ENCODE measurements around the gene NXT1.

Gene NXT1

DNA sequence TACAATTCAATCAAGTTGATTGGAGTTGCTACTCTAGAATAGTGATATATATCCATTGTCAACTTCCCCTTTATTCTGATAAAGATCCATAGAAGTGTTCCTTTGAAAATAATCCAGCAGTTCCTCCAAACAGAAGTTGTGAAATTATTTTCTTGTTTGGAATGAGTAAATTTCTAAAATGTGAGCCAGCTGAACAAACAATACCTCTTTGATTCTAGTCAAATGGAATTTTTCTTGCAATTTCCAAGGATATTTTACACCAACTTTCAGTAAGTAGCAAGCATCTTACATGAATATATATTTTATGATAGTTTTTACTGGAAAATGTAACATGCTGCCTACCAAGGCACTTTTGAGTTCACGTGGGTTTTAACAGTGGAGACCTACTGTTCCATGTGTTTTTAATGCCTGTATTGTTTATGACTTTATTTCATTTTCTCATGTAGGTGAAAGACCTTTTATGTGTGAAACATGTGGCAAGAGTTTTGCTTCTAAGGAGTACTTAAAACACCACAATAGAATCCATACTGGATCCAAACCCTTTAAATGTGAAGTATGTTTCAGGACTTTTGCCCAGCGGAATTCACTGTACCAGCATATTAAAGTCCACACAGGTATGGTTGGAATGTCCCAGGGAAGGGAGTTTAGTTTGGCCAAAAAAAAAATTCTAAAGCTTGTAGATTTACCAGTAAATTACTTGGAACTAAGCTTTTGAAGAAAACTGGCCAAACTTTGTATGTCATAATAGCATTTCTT lies 17.9 kb downstream of the NXT1 start:
- no peak for TF ChIP-seq CSRNP3 (CRISPR knock-in tag; IDR thresholded peaks at IDR 0.05)
- no peak for TF ChIP-seq PPARA (CRISPR knock-in tag; IDR thresholded peaks at IDR 0.05; ENCODE audit: borderline replicate concordance)
- TF ChIP-seq OSR1 (CRISPR knock-in tag; IDR thresholded peaks at IDR 0.05), result no peak
- TF ChIP-seq ZNF70 (CRISPR knock-in tag; IDR thresholded peaks at IDR 0.05), result no peak
- TF ChIP-seq SNAI2 (CRISPR knock-in tag; IDR thresholded peaks at IDR 0.05), result no peak
- TF ChIP-seq TCF4 (CRISPR knock-in tag; IDR thresholded peaks at IDR 0.05; ENCODE audit: borderline replicate concordance), result no peak
- no peak for TF ChIP-seq RARB (CRISPR knock-in tag; IDR thresholded peaks at IDR 0.05)
- no peak for TF ChIP-seq PATZ1 (CRISPR knock-in tag; IDR thresholded peaks at IDR 0.05; ENCODE audit: borderline replicate concordance)
- TF ChIP-seq BACH2 (CRISPR knock-in tag; IDR thresholded peaks at IDR 0.05; ENCODE audit: borderline replicate concordance), result no peak
- no peak for TF ChIP-seq CSDC2 (CRISPR knock-in tag; IDR thresholded peaks at IDR 0.05)
- no peak for TF ChIP-seq ISL1 (CRISPR knock-in tag; IDR thresholded peaks at IDR 0.05)
- TF ChIP-seq ZC3H10 (CRISPR knock-in tag; IDR thresholded peaks at IDR 0.05), result no peak
- TF ChIP-seq TSHZ2 (CRISPR knock-in tag; IDR thresholded peaks at IDR 0.05), result no peak
- TF ChIP-seq TOX (CRISPR knock-in tag; IDR thresholded peaks at IDR 0.05; ENCODE audit: borderline replicate concordance), result no peak
- TF ChIP-seq, protein P1, sequence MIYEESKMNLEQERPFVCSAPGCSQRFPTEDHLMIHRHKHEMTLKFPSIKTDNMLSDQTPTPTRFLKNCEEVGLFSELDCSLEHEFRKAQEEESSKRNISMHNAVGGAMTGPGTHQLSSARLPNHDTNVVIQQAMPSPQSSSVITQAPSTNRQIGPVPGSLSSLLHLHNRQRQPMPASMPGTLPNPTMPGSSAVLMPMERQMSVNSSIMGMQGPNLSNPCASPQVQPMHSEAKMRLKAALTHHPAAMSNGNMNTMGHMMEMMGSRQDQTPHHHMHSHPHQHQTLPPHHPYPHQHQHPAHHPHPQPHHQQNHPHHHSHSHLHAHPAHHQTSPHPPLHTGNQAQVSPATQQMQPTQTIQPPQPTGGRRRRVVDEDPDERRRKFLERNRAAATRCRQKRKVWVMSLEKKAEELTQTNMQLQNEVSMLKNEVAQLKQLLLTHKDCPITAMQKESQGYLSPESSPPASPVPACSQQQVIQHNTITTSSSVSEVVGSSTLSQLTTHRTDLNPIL (CRISPR knock-in tag; IDR thresholded peaks at IDR 0.05; ENCODE audit: low read depth), result no peak
- no peak for TF ChIP-seq ZNF8 (CRISPR knock-in tag; IDR thresholded peaks at IDR 0.05)
- no peak for TF ChIP-seq GLIS3 (CRISPR knock-in tag; IDR thresholded peaks at IDR 0.05)
- TF ChIP-seq ZFP30 (CRISPR knock-in tag; IDR thresholded peaks at IDR 0.05), result no peak
- TF ChIP-seq ARNTL (CRISPR knock-in tag; IDR thresholded peaks at IDR 0.05; ENCODE audit: borderline replicate concordance, low read depth), result no peak
- ATAC-seq, result no peak

GRCh38 chr20:23369072-23369823 lies 18.7 kb downstream of the NXT1 start:
- TF ChIP-seq SNAI2 (CRISPR knock-in tag; IDR thresholded peaks at IDR 0.05) (no peak), ZNF8 (CRISPR knock-in tag; IDR thresholded peaks at IDR 0.05) (no peak), ZNF565 (CRISPR knock-in tag; conservative IDR thresholded peaks at IDR 0.05; ENCODE audit: low read depth) (no peak), OSR1 (CRISPR knock-in tag; IDR thresholded peaks at IDR 0.05) (no peak), PPARA (CRISPR knock-in tag; IDR thresholded peaks at IDR 0.05; ENCODE audit: borderline replicate concordance) (no peak), TCF4 (CRISPR knock-in tag; IDR thresholded peaks at IDR 0.05; ENCODE audit: borderline replicate concordance) (no peak), POU6F1 (CRISPR knock-in tag; IDR thresholded peaks at IDR 0.05; ENCODE audit: borderline replicate concordance, low read depth) (no peak), TOX (CRISPR knock-in tag; IDR thresholded peaks at IDR 0.05; ENCODE audit: borderline replicate concordance) (no peak), ZNF70 (CRISPR knock-in tag; IDR thresholded peaks at IDR 0.05) (no peak)
- ATAC-seq, result no peak
